Skeletal muscle satellite cell (primary cell): ENCODE data around the gene NEK10.
"Not testable (repeated sequence)": the region's sequence is repeated elsewhere in the genome, so short reads cannot be mapped to it uniquely, and the experiment has no call there.

Experiments
- H3K27me3 ChIP-seq: 2 replicates; pipeline ENCODE4 v1.7.0; 2013; ENCODE audit warnings: low read length; ENCODE audit not compliant: control insufficient read depth, insufficient read depth
- H3K36me3 ChIP-seq: 2 replicates; pipeline ENCODE4 v1.7.0; 2013; ENCODE audit warnings: mild to moderate bottlenecking, control low read depth, low read length; ENCODE audit not compliant: insufficient read depth
- H3K4me1 ChIP-seq: 2 replicates; pipeline ENCODE4 v1.7.0; 2013; ENCODE audit warnings: low read length; ENCODE audit not compliant: control insufficient read depth, insufficient read depth
- H3K4me2 ChIP-seq: 2 replicates; pipeline ENCODE4 v1.7.0; 2013; ENCODE audit warnings: mild to moderate bottlenecking, low read length
- H3K4me3 ChIP-seq: 2 replicates; pipeline ENCODE4 v1.7.0; 2013; ENCODE audit warnings: low read length
- H3K9ac ChIP-seq: 2 replicates; pipeline ENCODE4 v1.7.0; 2013; ENCODE audit warnings: mild to moderate bottlenecking, low read depth, low read length, moderate library complexity
- H3K9me3 ChIP-seq: replicated peaks from 2 replicates; pipeline ENCODE4 v1.7.0; 2013; ENCODE audit warnings: mild to moderate bottlenecking, control low read depth, low read length

The NEK10 gene

DNA sequence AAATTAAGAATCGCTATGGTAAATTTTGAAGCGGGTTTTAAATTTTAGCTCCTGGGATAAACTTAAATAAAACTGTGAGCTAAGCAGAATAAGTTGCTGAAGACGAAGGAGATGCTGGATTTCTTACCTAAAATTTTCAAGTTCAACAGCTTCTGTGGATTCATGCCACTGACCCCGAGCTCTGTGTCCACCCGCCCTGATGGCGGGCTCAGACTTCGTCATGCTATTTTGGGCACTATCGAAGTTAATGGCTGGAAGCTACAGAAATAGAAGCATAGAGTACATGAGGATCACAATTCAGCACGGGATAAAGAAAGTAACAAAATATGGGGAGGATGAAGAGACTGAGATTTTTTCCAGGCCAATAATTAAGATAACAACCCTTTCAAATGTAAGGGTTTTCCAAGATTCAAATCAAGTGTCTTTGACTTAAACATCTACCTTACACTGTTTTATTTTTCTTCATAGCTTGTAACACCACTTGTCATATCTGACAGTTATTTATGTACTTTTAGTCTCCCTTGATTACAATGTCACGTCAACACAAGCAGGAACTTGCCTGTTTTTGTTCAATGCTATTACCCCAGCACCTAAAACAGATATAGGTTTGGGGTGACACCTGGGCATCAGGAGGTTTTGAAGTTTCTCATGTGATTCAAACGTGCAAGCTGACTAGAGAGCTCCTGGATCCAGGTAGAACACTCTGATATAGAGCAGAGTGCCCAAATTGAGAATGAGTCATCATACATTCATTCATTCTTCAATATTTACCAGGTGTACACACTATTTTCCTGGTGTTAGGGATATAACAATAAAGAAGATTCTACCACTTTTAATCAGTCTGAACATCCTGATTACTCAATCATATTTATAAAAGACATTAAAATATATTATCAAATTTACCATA, 23.0 kb downstream of the NEK10 start:
- Histone ChIP-seq H3K9ac (no peak overlapping the region), H3K4me2 (no peak overlapping the region), H3K9me3 (no peaks in the 10 kb centered on the region), H3K4me3 (no peak overlapping the region), H3K4me1 (no peaks in the 10 kb centered on the region), H3K36me3 (peaks cover 11% of the 10 kb centered on the region), H3K27me3 (no peaks in the 10 kb centered on the region)

DNA sequence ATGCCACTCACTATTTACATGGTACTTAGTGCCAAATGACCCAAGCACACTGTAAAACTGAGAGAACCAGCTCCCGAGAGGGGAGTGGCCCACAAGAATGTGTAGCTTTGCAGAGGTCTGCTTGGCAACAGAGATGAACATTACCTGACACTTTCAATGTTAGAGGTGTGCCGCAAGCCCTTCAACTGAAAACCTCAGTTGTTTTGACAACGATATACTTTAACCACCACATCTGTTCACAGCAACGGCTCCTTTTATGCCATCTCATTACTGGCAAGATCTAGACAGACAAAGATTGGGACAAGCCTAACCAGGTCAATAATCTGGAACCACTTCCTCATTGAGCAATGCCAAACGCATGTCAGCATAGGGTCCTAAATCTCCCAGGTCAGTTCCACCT, 23.7 kb downstream of the NEK10 start:
- no peaks in the 10 kb centered on the region for H3K9me3 ChIP-seq
- no peak overlapping the region for H3K4me3 ChIP-seq
- peaks cover 11% of the 10 kb centered on the region for H3K36me3 ChIP-seq
- no peak overlapping the region for H3K4me2 ChIP-seq
- H3K27me3 ChIP-seq = no peaks in the 10 kb centered on the region
- H3K9ac ChIP-seq = no peak overlapping the region
- no peaks in the 10 kb centered on the region for H3K4me1 ChIP-seq

DNA sequence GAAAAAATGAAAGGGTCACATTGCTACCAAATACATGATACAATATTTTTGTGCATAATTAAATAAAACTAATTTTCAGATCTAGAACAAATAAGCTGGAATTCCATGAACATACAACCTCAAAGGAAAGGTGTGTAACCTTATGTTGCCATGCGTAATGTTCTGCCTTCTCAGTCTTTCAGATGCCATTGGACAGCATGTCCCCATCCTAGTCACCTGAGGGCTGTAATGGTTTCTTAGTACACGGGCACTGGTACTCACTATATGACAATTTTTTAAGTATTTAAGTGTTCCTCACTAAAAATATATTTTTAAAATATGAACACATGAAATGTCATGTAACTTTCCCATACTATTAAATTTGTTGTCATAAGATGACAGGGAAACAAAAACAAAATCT, 24.1 kb downstream of the NEK10 start:
- Histone ChIP-seq H3K36me3 (peaks cover 11% of the 10 kb centered on the region), H3K4me3 (no peak overlapping the region), H3K9ac (no peak overlapping the region), H3K4me2 (no peak overlapping the region), H3K27me3 (no peaks in the 10 kb centered on the region), H3K4me1 (no peaks in the 10 kb centered on the region), H3K9me3 (no peaks in the 10 kb centered on the region)

DNA sequence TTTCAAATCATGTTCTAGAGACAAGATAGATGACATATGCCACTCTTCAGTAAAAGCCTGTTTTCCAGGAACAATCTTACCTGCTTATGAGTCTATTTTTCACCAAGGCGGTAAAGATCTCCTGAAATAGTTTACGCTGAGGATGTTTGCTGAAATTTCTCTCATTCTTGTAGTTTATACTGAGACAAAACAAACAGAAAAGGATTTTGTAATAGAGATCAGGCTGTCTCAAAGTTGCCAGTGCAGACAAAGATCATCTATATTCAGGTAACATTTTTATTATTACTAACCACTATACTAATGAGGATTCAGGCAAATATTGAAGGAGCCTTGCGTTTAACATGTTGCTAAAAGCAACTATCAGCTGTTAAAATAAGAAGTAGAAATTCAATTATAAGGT, 25.0 kb downstream of the NEK10 start:
- Histone ChIP-seq H3K4me3 (no peak overlapping the region), H3K36me3 (peaks cover 11% of the 10 kb centered on the region), H3K9ac (no peak overlapping the region), H3K9me3 (no peaks in the 10 kb centered on the region), H3K4me1 (no peaks in the 10 kb centered on the region), H3K4me2 (no peak overlapping the region), H3K27me3 (no peaks in the 10 kb centered on the region)

DNA sequence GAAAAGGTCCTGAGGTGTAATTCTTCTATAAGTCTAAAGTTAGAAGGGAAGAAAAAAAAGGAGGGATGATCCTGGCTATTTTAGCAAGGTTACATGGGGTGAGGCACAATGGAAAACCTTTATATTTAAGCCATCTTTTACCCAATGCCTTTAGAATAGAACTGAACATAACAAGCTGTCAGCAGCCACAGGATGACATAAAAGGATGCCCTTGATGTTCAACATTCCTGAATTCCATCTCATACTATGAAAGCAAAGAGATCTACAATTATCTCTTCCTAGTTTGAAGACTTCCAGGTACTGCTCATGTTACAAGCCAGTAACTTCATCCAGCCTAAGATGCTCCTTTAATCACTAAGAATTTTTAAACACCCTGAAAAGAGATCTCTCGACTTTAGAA, 26.9 kb downstream of the NEK10 start:
- Histone ChIP-seq H3K36me3 (peaks cover 4% of the 10 kb centered on the region), H3K27me3 (no peaks in the 10 kb centered on the region), H3K9me3 (no peaks in the 10 kb centered on the region), H3K4me1 (no peaks in the 10 kb centered on the region), H3K9ac (no peak overlapping the region), H3K4me2 (no peak overlapping the region), H3K4me3 (no peak overlapping the region)

DNA sequence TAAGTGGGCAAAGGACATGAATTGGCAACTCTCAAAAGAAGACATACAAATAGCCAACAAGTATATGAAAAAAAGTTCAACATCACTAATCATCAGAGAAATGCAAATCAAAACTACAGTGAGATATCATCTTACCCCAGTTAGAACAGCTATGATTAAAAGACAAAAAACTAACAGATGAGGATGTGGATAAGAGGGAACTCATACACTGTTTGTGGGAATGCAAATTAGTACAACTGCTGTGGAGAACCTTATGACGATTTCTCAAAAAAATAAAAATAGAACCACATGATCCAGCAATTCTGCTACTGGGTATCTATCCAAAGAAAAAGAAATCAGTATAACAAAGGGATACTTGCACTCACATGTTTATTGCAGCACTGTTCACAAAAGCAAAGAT, 28.6 kb downstream of the NEK10 start:
- no peaks in the 10 kb centered on the region for H3K4me1 ChIP-seq
- no peaks in the 10 kb centered on the region for H3K9me3 ChIP-seq
- H3K4me3 ChIP-seq = no peak overlapping the region
- H3K36me3 ChIP-seq = peaks cover 3% of the 10 kb centered on the region
- no peaks in the 10 kb centered on the region for H3K27me3 ChIP-seq
- H3K4me2 ChIP-seq = no peak overlapping the region
- no peak overlapping the region for H3K9ac ChIP-seq

DNA sequence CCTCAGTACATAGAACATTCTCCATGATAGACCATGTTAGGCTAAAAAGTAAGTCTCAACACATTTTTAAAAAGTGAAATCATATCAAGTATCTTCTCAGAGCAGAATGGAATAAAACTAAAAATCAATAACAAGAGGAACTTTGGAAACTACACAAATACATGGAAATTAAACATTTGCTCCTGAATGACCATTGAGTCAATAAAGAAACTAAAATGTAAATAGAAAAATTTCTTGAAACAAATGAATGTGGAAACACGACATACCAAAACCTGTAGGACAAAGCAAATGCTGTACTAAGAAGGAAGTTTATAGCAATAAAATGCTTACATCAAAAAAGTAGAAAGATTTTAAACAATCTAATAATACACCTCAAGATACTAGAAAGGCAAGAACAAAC, 33.6 kb downstream of the NEK10 start:
- Histone ChIP-seq H3K4me2 (no peak overlapping the region), H3K4me1 (no peaks in the 10 kb centered on the region), H3K9ac (no peak overlapping the region), H3K36me3 (peaks cover 2% of the 10 kb centered on the region), H3K9me3 (no peaks in the 10 kb centered on the region), H3K27me3 (no peaks in the 10 kb centered on the region), H3K4me3 (no peak overlapping the region)

DNA sequence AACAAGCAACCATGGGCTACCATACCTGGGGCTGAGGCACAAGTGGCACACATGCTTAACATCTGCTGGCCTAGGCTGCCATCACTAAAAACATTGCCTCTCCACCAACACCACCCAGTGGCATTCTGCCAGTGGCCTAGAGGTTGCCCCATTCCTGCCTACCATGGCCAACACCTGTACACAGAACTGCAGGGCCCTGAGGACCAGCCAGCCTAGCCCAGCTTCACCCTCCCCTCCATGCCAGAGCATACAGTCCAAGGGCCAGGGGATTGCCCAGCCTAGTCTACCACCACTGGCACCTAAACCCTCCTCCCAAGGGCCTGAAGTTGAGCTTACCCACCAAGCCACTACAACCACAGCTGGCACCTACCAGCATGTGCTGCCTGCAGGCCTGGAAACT, 35.3 kb downstream of the NEK10 start:
- no peaks in the 10 kb centered on the region for H3K4me1 ChIP-seq
- no peak overlapping the region for H3K9ac ChIP-seq

DNA sequence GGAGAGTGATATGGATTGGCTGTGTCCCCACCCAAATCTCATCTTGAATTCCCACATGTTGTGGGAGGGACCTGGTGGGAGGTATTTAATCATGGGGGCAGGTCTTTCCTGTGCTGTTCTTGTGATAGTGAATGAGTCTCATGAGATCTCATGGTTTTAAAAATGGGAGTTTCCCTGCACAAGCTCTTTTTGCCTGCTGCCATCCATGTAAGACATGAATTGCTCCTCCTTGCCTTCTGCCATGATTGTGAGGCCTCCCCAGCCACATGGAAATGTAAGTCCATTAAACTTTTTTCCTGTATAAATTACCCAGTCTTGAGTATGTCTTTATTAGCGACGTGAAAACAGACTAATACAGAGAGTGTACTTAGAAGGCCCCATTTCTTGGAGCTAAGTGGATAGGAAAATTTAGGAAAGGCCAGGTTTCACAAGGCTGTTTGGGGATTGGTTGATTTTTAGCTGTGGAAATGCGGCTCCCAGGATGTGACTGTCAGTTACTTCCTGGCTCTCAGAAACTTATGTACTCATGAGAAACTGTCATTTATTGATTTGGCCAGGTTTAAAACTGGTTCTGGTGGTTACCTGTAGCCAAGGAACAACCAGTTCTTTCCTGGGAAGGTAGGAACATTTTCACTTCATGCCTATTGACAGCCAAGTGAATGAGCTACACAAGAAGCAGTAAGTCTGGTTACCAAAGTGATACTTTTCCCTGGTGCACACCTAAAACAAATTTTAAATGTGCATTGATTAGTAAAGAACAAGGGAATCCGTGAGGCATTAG, 40.0 kb downstream of the NEK10 start:
- peaks cover 29% of the 10 kb centered on the region for H3K4me1 ChIP-seq
- H3K36me3 ChIP-seq, H3K27me3 ChIP-seq, H3K9me3 ChIP-seq, H3K9ac ChIP-seq, H3K4me3 ChIP-seq, H3K4me2 ChIP-seq: not testable (repeated sequence)

More for the DNA sequence above, 35.3 kb downstream of the NEK10 start:
- Histone ChIP-seq H3K4me2 (no peak overlapping the region), H3K27me3 (no peaks in the 10 kb centered on the region), H3K4me3 (no peak overlapping the region), H3K36me3 (peaks cover 2% of the 10 kb centered on the region), H3K9me3 (no peaks in the 10 kb centered on the region)

DNA sequence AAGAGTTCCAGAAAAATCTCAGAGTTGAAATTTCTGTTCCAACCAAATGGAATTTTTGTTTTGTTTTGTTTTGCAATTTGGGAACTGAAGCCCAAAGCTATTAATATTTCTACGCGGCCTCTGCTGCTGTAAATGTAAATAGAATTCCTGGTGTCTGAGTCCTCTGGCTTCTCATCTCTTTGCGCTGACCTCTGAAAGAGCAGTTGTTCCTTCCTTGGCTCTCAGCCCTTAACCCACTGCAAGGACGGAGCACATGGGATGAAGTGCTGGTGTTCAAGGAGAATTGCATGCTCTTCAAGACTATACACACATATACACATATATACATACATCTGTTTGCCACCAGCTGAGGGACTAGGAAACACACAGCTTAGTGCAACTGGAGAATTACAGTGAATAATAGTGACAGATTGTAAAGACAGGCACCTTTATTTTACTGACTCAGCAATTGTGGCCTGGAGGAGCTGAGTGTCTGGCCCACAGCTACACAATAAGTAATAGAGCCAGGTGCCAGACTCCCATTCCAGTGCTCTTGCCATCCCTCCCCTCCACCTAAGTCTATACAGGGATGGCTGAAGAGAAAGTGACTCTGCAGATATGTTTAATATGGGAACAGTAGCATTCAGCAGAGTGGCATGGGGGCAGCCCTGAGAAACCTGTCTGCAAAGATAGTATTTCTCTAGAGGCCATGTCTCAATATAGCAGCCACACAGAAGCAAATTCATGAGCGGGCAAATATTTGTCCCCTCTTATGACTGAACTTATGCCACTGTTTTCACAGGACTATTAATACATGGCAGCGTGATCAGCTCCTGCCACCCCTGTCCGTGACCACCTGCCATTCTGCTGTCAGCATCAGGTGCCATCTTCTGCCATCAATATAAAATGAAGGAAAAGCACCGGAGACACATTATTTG, 42.3 kb downstream of the NEK10 start:
- H3K9ac ChIP-seq = peak overlapping the region; percentile 36

DNA sequence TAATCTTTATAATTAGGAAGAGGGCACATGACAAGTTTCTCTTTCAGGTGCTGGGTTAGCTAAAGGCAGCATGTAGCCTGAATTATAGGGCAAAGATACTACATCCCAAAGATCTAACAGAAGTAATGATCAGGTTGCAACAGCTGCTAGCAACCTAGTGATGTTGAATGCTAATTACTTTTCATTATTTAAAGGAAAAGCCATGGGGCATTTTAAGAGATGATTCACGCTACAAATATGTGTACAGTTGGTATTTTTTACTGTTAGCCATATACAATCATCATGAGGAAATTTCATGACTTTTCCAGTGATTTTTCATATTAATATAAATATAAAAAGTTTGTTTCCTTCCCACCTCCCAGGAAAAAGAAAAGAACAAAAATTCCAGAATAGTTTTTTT, 43.0 kb downstream of the NEK10 start:
- Histone ChIP-seq H3K4me3 (peak overlapping the region; percentile 18), H3K9me3 (no peaks in the 10 kb centered on the region), H3K4me2 (peak overlapping the region; percentile 67), H3K9ac (peak overlapping the region; percentile 36), H3K27me3 (no peaks in the 10 kb centered on the region), H3K36me3 (no peaks in the 10 kb centered on the region), H3K4me1 (peaks cover 29% of the 10 kb centered on the region)

More for the DNA sequence above, 42.3 kb downstream of the NEK10 start:
- Histone ChIP-seq H3K4me2 (peak overlapping the region; percentile 67), H3K4me1 (peaks cover 29% of the 10 kb centered on the region), H3K36me3 (peaks cover 2% of the 10 kb centered on the region), H3K4me3 (peak overlapping the region; percentile 41), H3K9me3 (no peaks in the 10 kb centered on the region), H3K27me3 (no peaks in the 10 kb centered on the region)
